Measurements from ENCODE around the gene GGT1.

GGT1 gene

DNA sequence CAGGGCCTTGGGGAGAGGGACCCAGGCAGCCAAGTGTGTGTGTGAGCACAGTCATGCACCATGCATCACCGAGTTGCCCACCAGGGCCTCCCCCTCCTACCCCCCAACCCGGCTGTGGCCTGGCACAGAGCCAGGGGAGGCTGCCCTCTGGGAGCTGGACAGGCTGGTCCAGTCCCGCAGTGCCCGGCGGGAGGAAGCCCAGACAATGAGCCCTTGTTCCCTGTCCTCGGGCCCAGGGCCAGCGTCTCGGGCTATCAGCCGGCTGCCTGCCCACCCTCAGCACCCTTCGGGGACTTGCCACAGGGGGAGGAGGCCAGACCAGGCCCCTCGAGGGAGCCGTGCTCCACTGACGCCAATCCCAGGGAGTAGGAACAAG, 14.6 kb upstream of the GGT1 start:
- no peak overlapping the region for H3K27ac ChIP-seq (ENCODE audit: poor library complexity, severe bottlenecking)
- DNase-seq (ENCODE audit: low spot score) (no peak), ATAC-seq (ENCODE audit: low read depth) (no peak)
- no peak overlapping the region for H3K4me3 ChIP-seq (ENCODE audit: severe bottlenecking)
- peaks cover 3% of the 10 kb centered on the region for H3K4me1 ChIP-seq (ENCODE audit: insufficient read depth, poor library complexity, severe bottlenecking)
- no peaks in the 10 kb centered on the region for H3K9me3 ChIP-seq (ENCODE audit: severe bottlenecking)
- no peak for TF ChIP-seq CTCF (IDR thresholded peaks at IDR 0.05; ENCODE audit: poor library complexity, severe bottlenecking)
- no peaks in the 10 kb centered on the region for H3K27me3 ChIP-seq (ENCODE audit: insufficient read depth, poor library complexity, severe bottlenecking)
- no peaks in the 10 kb centered on the region for H3K36me3 ChIP-seq (ENCODE audit: low read depth)

DNA sequence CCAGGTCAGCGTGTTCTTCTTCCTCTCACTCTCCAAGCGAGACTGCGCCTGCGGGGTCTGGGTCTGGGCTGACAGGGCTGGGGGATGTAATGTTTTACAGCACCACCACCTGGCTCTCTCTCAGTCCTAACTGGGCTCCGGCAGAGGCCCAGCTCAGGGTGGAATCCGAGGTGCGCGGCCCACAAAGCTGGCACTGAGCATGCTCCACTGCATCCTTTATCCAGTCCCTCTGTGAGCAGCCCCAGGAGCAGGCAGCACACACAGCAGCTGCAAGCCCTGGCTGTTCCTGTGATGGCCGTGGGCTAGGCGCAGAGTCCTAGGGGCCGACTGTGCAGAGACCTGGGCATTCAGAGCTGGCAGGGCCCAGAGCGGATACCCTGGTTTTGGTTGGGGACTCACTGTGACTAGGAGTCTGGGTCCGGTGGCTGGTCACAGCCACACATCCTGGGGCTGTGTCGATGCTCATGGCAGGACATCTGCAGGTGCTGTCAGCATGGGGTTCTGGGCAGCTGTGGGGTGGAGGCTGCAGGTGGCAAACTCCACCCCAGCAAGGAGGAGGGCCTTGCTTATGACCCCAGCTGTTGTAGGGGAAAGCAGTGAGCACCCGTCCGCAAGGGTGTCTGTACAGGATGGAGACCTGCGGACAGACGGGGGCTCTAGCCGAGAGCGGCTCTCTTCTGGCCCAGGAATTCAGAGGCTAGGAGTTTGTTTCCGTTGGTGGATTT, 14.1 kb upstream of the GGT1 start:
- DNase-seq (ENCODE audit: low spot score), result no peak
- no peak for TF ChIP-seq CTCF (IDR thresholded peaks at IDR 0.05; ENCODE audit: poor library complexity, severe bottlenecking)
- no peaks in the 10 kb centered on the region for H3K36me3 ChIP-seq (ENCODE audit: low read depth)
- no peaks in the 10 kb centered on the region for H3K9me3 ChIP-seq (ENCODE audit: severe bottlenecking)
- ATAC-seq (ENCODE audit: low read depth), result no peak
- no peak overlapping the region for H3K27ac ChIP-seq (ENCODE audit: poor library complexity, severe bottlenecking)
- H3K4me1 ChIP-seq (ENCODE audit: insufficient read depth, poor library complexity, severe bottlenecking), result peaks cover 4% of the 10 kb centered on the region
- H3K27me3 ChIP-seq (ENCODE audit: insufficient read depth, poor library complexity, severe bottlenecking), result no peaks in the 10 kb centered on the region
- no peak overlapping the region for H3K4me3 ChIP-seq (ENCODE audit: severe bottlenecking)

- TF ChIP-seq CTCF (IDR thresholded peaks at IDR 0.05; ENCODE audit: poor library complexity, severe bottlenecking), result no peak
- no peaks in the 10 kb centered on the region for H3K27me3 ChIP-seq (ENCODE audit: insufficient read depth, poor library complexity, severe bottlenecking)
- no peaks in the 10 kb centered on the region for H3K36me3 ChIP-seq (ENCODE audit: low read depth)
- H3K9me3 ChIP-seq (ENCODE audit: severe bottlenecking), result no peaks in the 10 kb centered on the region
- H3K4me1 ChIP-seq (ENCODE audit: insufficient read depth, poor library complexity, severe bottlenecking), result peaks cover 4% of the 10 kb centered on the region
- H3K27ac ChIP-seq (ENCODE audit: poor library complexity, severe bottlenecking), result no peak overlapping the region
- no peak overlapping the region for H3K4me3 ChIP-seq (ENCODE audit: severe bottlenecking)
- ATAC-seq (ENCODE audit: low read depth) (no peak), DNase-seq (ENCODE audit: low spot score) (no peak)
Observed at GRCh38 chr22:24589518-24590030, 13.4 kb upstream of the GGT1 start.

- no peaks in the 10 kb centered on the region for H3K9me3 ChIP-seq (ENCODE audit: severe bottlenecking)
- H3K27ac ChIP-seq (ENCODE audit: poor library complexity, severe bottlenecking), result no peak overlapping the region
- no peak for ATAC-seq (ENCODE audit: low read depth)
- H3K36me3 ChIP-seq (ENCODE audit: low read depth), result no peaks in the 10 kb centered on the region
- no peak for DNase-seq (ENCODE audit: low spot score)
- TF ChIP-seq CTCF (IDR thresholded peaks at IDR 0.05; ENCODE audit: poor library complexity, severe bottlenecking), result no peak
- H3K4me1 ChIP-seq (ENCODE audit: insufficient read depth, poor library complexity, severe bottlenecking), result peaks cover 4% of the 10 kb centered on the region
- no peaks in the 10 kb centered on the region for H3K27me3 ChIP-seq (ENCODE audit: insufficient read depth, poor library complexity, severe bottlenecking)
- H3K4me3 ChIP-seq (ENCODE audit: severe bottlenecking), result no peak overlapping the region
Observed at GRCh38 chr22:24590596-24591173, 12.3 kb upstream of the GGT1 start.

- Histone ChIP-seq H3K27me3 (ENCODE audit: insufficient read depth, poor library complexity, severe bottlenecking) (no peaks in the 10 kb centered on the region), H3K4me1 (ENCODE audit: insufficient read depth, poor library complexity, severe bottlenecking) (peaks cover 4% of the 10 kb centered on the region), H3K9me3 (ENCODE audit: severe bottlenecking) (no peaks in the 10 kb centered on the region), H3K27ac (ENCODE audit: poor library complexity, severe bottlenecking) (no peak overlapping the region), H3K36me3 (ENCODE audit: low read depth) (no peaks in the 10 kb centered on the region), H3K4me3 (ENCODE audit: severe bottlenecking) (no peak overlapping the region)
- no peak for ATAC-seq (ENCODE audit: low read depth)
- no peak for DNase-seq (ENCODE audit: low spot score)
- no peak for TF ChIP-seq CTCF (IDR thresholded peaks at IDR 0.05; ENCODE audit: poor library complexity, severe bottlenecking)
Observed at GRCh38 chr22:24591286-24591830, 11.6 kb upstream of the GGT1 start.

Data from RWPE2 (cell line).